IMR-90 (cell line): ENCODE data around the gene CTNNA2. TPM values are rescaled to one million over a fixed set of nuclear protein-coding genes. Genes with fewer than 3 reads are reported as not detected.

Experiments
- ATAC-seq: fragments of 200-7000 bp; cut with Tn5 transposase; 2 replicates; pipeline ENCODE4 v1.9.1; 2020; ENCODE audit warnings: low read depth, mild to moderate bottlenecking, moderate library complexity
- BruUV-seq: library from RNA; stranded (reverse); fragments of 400-500 nt; replicated peaks from 2 replicates; lab custom pipeline; 2021; lab: Mats Ljungman, UMichigan
- CTCF ChIA-PET: fragments of 300-600 bp; formaldehyde crosslinking; extraction: SDS; loops from one replicate; lab custom pipeline; 2021; ENCODE audit warnings: antibody characterized with exemption; lab: Yijun Ruan, JAX
- POLR2A ChIA-PET: fragments of 300-600 bp; sonication (Branson Sonifier 250); formaldehyde crosslinking; loops from one replicate; lab custom pipeline; 2022; ENCODE audit warnings: antibody characterized with exemption; ENCODE audit not compliant: unreplicated experiment; lab: Charles Lee
- DNase-seq: peaks from one replicate; pipeline ENCODE4 v3.0.0; 2013
- H2AFZ ChIP-seq: replicated peaks from 2 replicates; pipeline ENCODE3; 2013; ENCODE audit warnings: low read length, mild to moderate bottlenecking; ENCODE audit not compliant: poor library complexity
- H2AK5ac ChIP-seq: 2 replicates; pipeline ENCODE4 v1.6.1; 2013; ENCODE audit warnings: low read depth, low read length, inconsistent platforms
- H2AK9ac ChIP-seq: replicated peaks from 2 replicates; pipeline ENCODE3; 2013; ENCODE audit warnings: mild to moderate bottlenecking, low read depth, low read length, moderate library complexity; ENCODE audit not compliant: poor library complexity
- H2BK120ac ChIP-seq: 2 replicates; pipeline ENCODE4 v1.6.1; 2013; ENCODE audit warnings: low read depth, low read length, inconsistent platforms
- H2BK15ac ChIP-seq: 3 replicates; pipeline ENCODE4 v1.6.1; 2013; ENCODE audit warnings: low read depth, low read length, inconsistent platforms
- H2BK20ac ChIP-seq: 2 replicates; pipeline ENCODE4 v1.6.1; 2013; ENCODE audit warnings: low read depth, mild to moderate bottlenecking, inconsistent platforms, low read length, moderate library complexity
- H2BK5ac ChIP-seq: 2 replicates; pipeline ENCODE4 v1.6.1; 2013; ENCODE audit warnings: mild to moderate bottlenecking, low read depth, low read length, inconsistent platforms; ENCODE audit not compliant: poor library complexity, severe bottlenecking
- H3K14ac ChIP-seq: replicated peaks from 2 replicates; pipeline ENCODE4 v1.6.1; 2013; ENCODE audit warnings: low read depth, low read length, inconsistent platforms
- H3K18ac ChIP-seq: 2 replicates; pipeline ENCODE4 v1.6.1; 2013; ENCODE audit warnings: low read depth, low read length, control low read depth
- H3K23ac ChIP-seq: 2 replicates; pipeline ENCODE4 v1.6.1; 2013; ENCODE audit warnings: low read depth, low read length, inconsistent platforms
- H3K27ac ChIP-seq: 2 replicates; pipeline ENCODE4 v1.5.1; 2013; ENCODE audit warnings: mild to moderate bottlenecking, control low read depth, low read length; ENCODE audit not compliant: insufficient read depth
- H3K27me3 ChIP-seq: 2 replicates; pipeline ENCODE4 v1.6.1; 2013; ENCODE audit warnings: low read length; ENCODE audit not compliant: control insufficient read depth, insufficient read depth
- H3K36me3 ChIP-seq: 2 replicates; pipeline ENCODE4 v1.6.1; 2013; ENCODE audit warnings: low read length, mixed read lengths; ENCODE audit not compliant: control insufficient read depth, insufficient read depth
- H3K4ac ChIP-seq: 2 replicates; pipeline ENCODE4 v1.6.1; 2013; ENCODE audit warnings: low read depth, low read length, inconsistent platforms
- H3K4me1 ChIP-seq: 2 replicates; pipeline ENCODE4 v1.6.1; 2013; ENCODE audit warnings: low read length, mixed read lengths; ENCODE audit not compliant: control insufficient read depth, insufficient read depth
- H3K4me2 ChIP-seq: 2 replicates; pipeline ENCODE4 v1.6.1; 2013; ENCODE audit warnings: low read depth, mild to moderate bottlenecking, control low read depth, low read length, moderate library complexity
- H3K4me3 ChIP-seq: 2 replicates; pipeline ENCODE4 v1.5.1; 2013; ENCODE audit warnings: low read depth, mild to moderate bottlenecking, control low read depth, low read length, moderate library complexity; ENCODE audit not compliant: insufficient read depth
- H3K56ac ChIP-seq: 2 replicates; pipeline ENCODE4 v1.6.1; 2013; ENCODE audit warnings: low read length, inconsistent platforms; ENCODE audit not compliant: insufficient read depth; ENCODE audit errors: extremely low read depth
- H3K79me1 ChIP-seq, 2 experiments: 2 replicates each; pipeline ENCODE4 v1.6.1; 2013; ENCODE audit warnings: low read length in 2 of 2, inconsistent platforms in 1 of 2, low read depth in 1 of 2
- H3K9ac ChIP-seq: 2 replicates; pipeline ENCODE4 v1.6.1; 2013; ENCODE audit warnings: low read depth, low read length, control low read depth
- H3K9me1 ChIP-seq: 2 replicates; pipeline ENCODE4 v1.6.1; 2013; ENCODE audit warnings: low read length, inconsistent platforms; ENCODE audit not compliant: insufficient read depth
- H3K9me3 ChIP-seq: 2 replicates; pipeline ENCODE4 v1.6.1; 2013; ENCODE audit warnings: low read length; ENCODE audit not compliant: control insufficient read depth, insufficient read depth
- H4K20me1 ChIP-seq: 2 replicates; pipeline ENCODE4 v1.6.1; 2013; ENCODE audit warnings: low read length, inconsistent platforms; ENCODE audit not compliant: insufficient read depth
- H4K5ac ChIP-seq: 2 replicates; pipeline ENCODE4 v1.6.1; 2013; ENCODE audit warnings: mild to moderate bottlenecking, low read depth, low read length, control low read depth
- H4K8ac ChIP-seq, 2 experiments: 2 replicates each; pipeline ENCODE4 v1.6.1; 2013; ENCODE audit warnings: low read depth in 2 of 2, low read length in 2 of 2, control low read depth in 1 of 2, inconsistent platforms in 1 of 2
- H4K91ac ChIP-seq: 2 replicates; pipeline ENCODE4 v1.6.1; 2013; ENCODE audit warnings: low read depth, low read length, inconsistent platforms; ENCODE audit not compliant: insufficient read depth
- BHLHE40 ChIP-seq: fragments of 150-350 bp; IDR thresholded peaks from 2 replicates; pipeline ENCODE4 v1.6.1; 2016; ENCODE audit warnings: mild to moderate bottlenecking, low read depth, low read length
- CEBPB ChIP-seq: IDR thresholded peaks from 2 replicates; pipeline ENCODE4 v1.6.1; 2012; ENCODE audit warnings: low read depth, low read length, improper control_type of control experiment
- CHD1 ChIP-seq: IDR thresholded peaks from 2 replicates; pipeline ENCODE4 v1.6.1; 2012; ENCODE audit warnings: low read depth, low read length, improper control_type of control experiment
- ELK1 ChIP-seq: fragments of 150-350 bp; IDR thresholded peaks from 2 replicates; pipeline ENCODE4 v1.6.1; 2016; ENCODE audit warnings: low read depth, mild to moderate bottlenecking, low read length, moderate library complexity, borderline replicate concordance
- FOS ChIP-seq: fragments of 150-350 bp; IDR thresholded peaks from 2 replicates; pipeline ENCODE4 v1.6.1; 2016; ENCODE audit warnings: low read depth, low read length
- MAFK ChIP-seq: IDR thresholded peaks from 2 replicates; pipeline ENCODE4 v1.6.1; 2012; ENCODE audit warnings: low read depth, low read length, improper control_type of control experiment
- MAZ ChIP-seq: IDR thresholded peaks from 2 replicates; pipeline ENCODE4 v1.6.1; 2012; ENCODE audit warnings: low read depth, mild to moderate bottlenecking, low read length, improper control_type of control experiment, moderate library complexity, borderline replicate concordance
- MXI1 ChIP-seq: IDR thresholded peaks from 2 replicates; pipeline ENCODE4 v1.6.1; 2012; ENCODE audit warnings: low read depth, mild to moderate bottlenecking, low read length, moderate library complexity, borderline replicate concordance
- NFE2L2 ChIP-seq: fragments of 150-350 bp; IDR thresholded peaks from 2 replicates; pipeline ENCODE4 v1.6.1; 2016; ENCODE audit warnings: low read depth, mild to moderate bottlenecking, low read length
- POLR2A ChIP-seq: IDR thresholded peaks from 2 replicates; pipeline ENCODE4 v1.6.1; 2012; ENCODE audit warnings: mild to moderate bottlenecking, low read depth, low read length
- RAD21 ChIP-seq: IDR thresholded peaks from 2 replicates; pipeline ENCODE4 v1.6.1; 2012; ENCODE audit warnings: low read length, improper control_type of control experiment
- RCOR1 ChIP-seq: IDR thresholded peaks from 2 replicates; pipeline ENCODE4 v1.6.1; 2012; ENCODE audit warnings: mild to moderate bottlenecking, low read length, improper control_type of control experiment; ENCODE audit not compliant: insufficient replicate concordance
- RFX5 ChIP-seq: IDR thresholded peaks from 2 replicates; pipeline ENCODE4 v1.8.0; 2012; ENCODE audit warnings: low read depth, mild to moderate bottlenecking, low read length, moderate library complexity
- SMC3 ChIP-seq: fragments of 150-350 bp; IDR thresholded peaks from 2 replicates; pipeline ENCODE4 v1.6.1; 2016; ENCODE audit warnings: low read depth, mild to moderate bottlenecking, antibody characterized with exemption, low read length, moderate library complexity
- WGBS, 2 experiments: methylation state at CpG; one replicate each; pipeline versions ENCODE4 v1.1.5 to v1.1.7; 2013; ENCODE audit warnings: missing lambda C conversion rate in 2 of 2; ENCODE audit not compliant: insufficient read length in 1 of 2; ENCODE audit errors: extremely low coverage in 2 of 2; 5-methylcytosine and 5-hydroxymethylcytosine counted together
- dilution Hi-C: fragments of 300-500 bp; cut with HindIII; formaldehyde crosslinking; loops from one replicate; pipeline ENCODE4 v1.14.3; 2018; ENCODE audit warnings: low sequenced_read_pairs; ENCODE audit not compliant: unreplicated experiment
- in situ Hi-C: fragments of 300-500 bp; cut with MboI; formaldehyde crosslinking; loops from 3 replicates; pipeline ENCODE4 v1.14.3; 2019; ENCODE audit warnings: low sequenced_read_pairs, inconsistent platforms, mixed read lengths
- intact Hi-C: fragments of 100-400 bp; cut with micrococcal nuclease; formaldehyde crosslinking; loops from 2 replicates; pipeline ENCODE4 v1.10.0; 2022
- polyA plus RNA-seq, 3 experiments: library from polyadenylated mRNA; depleted of rRNA; stranded (reverse); fragments of >200 nt; gene quantifications; 2 replicates each; pipeline ENCODE4 v1.2.3, GENCODE V29; 2012; ENCODE audit warnings: low replicate concordance in 1 of 3
- total RNA-seq: library from RNA; depleted of rRNA; stranded (reverse); fragments of >200 nt; gene quantifications from 2 replicates; pipeline ENCODE4 v1.2.3, GENCODE V29; 2012
- TF ChIP-seq, protein P1 (sequence below): fragments of 150-350 bp; IDR thresholded peaks from 2 replicates; pipeline ENCODE4 v1.6.1; 2017; ENCODE audit warnings: mild to moderate bottlenecking, antibody characterized with exemption, low read length, low read depth
- TF ChIP-seq, protein P2 (sequence below): conservative IDR thresholded peaks from 2 replicates; pipeline ENCODE4 v1.5.1; 2012; ENCODE audit warnings: mild to moderate bottlenecking, low read depth, low read length, improper control_type of control experiment

The CTNNA2 gene
- total and polyA plus RNA-seq, 2 of the 4 experiments (the other 2 are of a cell fraction): not detected

DNA sequence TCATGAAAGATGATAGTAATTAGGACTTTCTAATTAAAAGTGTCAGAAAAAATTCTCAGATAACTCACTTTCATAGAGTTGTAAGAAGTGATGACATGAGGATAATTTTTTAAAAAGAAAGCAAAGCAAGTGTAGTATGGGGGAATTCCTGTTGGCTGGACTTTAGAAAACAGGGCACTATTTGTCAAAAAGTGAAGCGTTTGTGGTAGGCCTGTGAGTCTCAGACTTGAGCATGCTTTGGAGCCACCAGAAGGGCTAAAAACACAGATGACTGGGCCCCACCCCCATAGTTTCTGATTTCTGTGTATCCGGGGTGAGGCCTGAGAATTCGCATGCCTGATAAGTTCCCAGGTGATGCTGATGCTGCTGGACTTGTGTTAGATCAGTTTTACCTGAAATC lies 1014.3 kb downstream of the CTNNA2 start:
- ChIA-PET POLR2A (no interaction called here), CTCF (no interaction called here)
- 62% methylated on average over 2 of the region's 3 CpGs; no CpG with 5 or more reads in 1 of the 2 experiments for WGBS, 2 experiments
- H3K4me3 ChIP-seq: no peak overlapping the region
- H3K36me3 ChIP-seq: no peaks in the 10 kb centered on the region
- no peak overlapping the region for H4K91ac ChIP-seq
- H3K27ac ChIP-seq: no peak overlapping the region
- DNase-seq (no peak), ATAC-seq (no peak)
- H3K23ac ChIP-seq: no peak overlapping the region
- H3K9me3 ChIP-seq: no peaks in the 10 kb centered on the region
- dilution Hi-C loops: no loop called here
- no peak overlapping the region for H2BK5ac ChIP-seq
- H3K9me1 ChIP-seq: no peaks in the 10 kb centered on the region
- H3K4me2 ChIP-seq: no peak overlapping the region
- no peaks in the 10 kb centered on the region for H4K20me1 ChIP-seq
- H2BK20ac ChIP-seq: no peak overlapping the region
- no peaks in the 10 kb centered on the region for H3K4me1 ChIP-seq
- no peak overlapping the region for H2BK120ac ChIP-seq
- no peak overlapping the region for H3K14ac ChIP-seq
- no peak overlapping the region for H3K18ac ChIP-seq
- H3K56ac ChIP-seq: no peak overlapping the region
- no peak overlapping the region for H2BK15ac ChIP-seq
- H4K5ac ChIP-seq: no peak overlapping the region
- H2AK5ac ChIP-seq: no peak overlapping the region
- TF ChIP-seq BHLHE40: no peak
- TF ChIP-seq RFX5: no peak
- TF ChIP-seq CEBPB: no peak
- TF ChIP-seq, protein P1, sequence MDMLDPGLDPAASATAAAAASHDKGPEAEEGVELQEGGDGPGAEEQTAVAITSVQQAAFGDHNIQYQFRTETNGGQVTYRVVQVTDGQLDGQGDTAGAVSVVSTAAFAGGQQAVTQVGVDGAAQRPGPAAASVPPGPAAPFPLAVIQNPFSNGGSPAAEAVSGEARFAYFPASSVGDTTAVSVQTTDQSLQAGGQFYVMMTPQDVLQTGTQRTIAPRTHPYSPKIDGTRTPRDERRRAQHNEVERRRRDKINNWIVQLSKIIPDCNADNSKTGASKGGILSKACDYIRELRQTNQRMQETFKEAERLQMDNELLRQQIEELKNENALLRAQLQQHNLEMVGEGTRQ: no peak
- TF ChIP-seq ELK1: no peak
- TF ChIP-seq MAFK: no peak
- TF ChIP-seq RAD21: no peak
- TF ChIP-seq MAZ: no peak
- no peak for TF ChIP-seq RCOR1
- no peak for TF ChIP-seq FOS
- TF ChIP-seq, protein P2, sequence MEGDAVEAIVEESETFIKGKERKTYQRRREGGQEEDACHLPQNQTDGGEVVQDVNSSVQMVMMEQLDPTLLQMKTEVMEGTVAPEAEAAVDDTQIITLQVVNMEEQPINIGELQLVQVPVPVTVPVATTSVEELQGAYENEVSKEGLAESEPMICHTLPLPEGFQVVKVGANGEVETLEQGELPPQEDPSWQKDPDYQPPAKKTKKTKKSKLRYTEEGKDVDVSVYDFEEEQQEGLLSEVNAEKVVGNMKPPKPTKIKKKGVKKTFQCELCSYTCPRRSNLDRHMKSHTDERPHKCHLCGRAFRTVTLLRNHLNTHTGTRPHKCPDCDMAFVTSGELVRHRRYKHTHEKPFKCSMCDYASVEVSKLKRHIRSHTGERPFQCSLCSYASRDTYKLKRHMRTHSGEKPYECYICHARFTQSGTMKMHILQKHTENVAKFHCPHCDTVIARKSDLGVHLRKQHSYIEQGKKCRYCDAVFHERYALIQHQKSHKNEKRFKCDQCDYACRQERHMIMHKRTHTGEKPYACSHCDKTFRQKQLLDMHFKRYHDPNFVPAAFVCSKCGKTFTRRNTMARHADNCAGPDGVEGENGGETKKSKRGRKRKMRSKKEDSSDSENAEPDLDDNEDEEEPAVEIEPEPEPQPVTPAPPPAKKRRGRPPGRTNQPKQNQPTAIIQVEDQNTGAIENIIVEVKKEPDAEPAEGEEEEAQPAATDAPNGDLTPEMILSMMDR: no peak
- TF ChIP-seq CHD1: no peak
- TF ChIP-seq SMC3: no peak
- TF ChIP-seq MXI1: no peak
- no peak for TF ChIP-seq POLR2A
- no peak for TF ChIP-seq NFE2L2
- no peak overlapping the region for H2AFZ ChIP-seq
- no peaks in the 10 kb centered on the region for H3K27me3 ChIP-seq
- H4K8ac ChIP-seq: no peak overlapping the region
- intact Hi-C loops: no loop called here
- no peak overlapping the region for H3K9ac ChIP-seq
- no TSS peak for BruUV-seq
- H2AK9ac ChIP-seq: no peak overlapping the region
- no peaks in the 10 kb centered on the region for H3K79me1 ChIP-seq
- H3K4ac ChIP-seq: no peak overlapping the region
- in situ Hi-C loops: no loop called here
